Glutamatergic neuron (in vitro differentiated cells): ENCODE measurements around the gene NUDC. TPM values are rescaled to one million over a fixed set of nuclear protein-coding genes. Genes with fewer than 3 reads are reported as not detected.
"Not testable (repeated sequence)": the region's sequence is repeated elsewhere in the genome, so short reads cannot be mapped to it uniquely, and the experiment has no call there.

Source experiments
- DNase-seq: peaks from one replicate; pipeline ENCODE4 v3.0.0; 2022
- H3K27ac Mint-ChIP-seq: one replicate; pipeline ENCODE4 v1.8.0; 2020; ENCODE audit warnings: mild to moderate bottlenecking, mixed read lengths, inconsistent platforms; ENCODE audit not compliant: unreplicated experiment
- H3K27me3 Mint-ChIP-seq: one replicate; pipeline ENCODE4 v1.8.0; 2020; ENCODE audit warnings: mild to moderate bottlenecking, moderate library complexity, mixed read lengths, inconsistent platforms; ENCODE audit not compliant: unreplicated experiment
- H3K36me3 Mint-ChIP-seq: one replicate; pipeline ENCODE4 v1.8.0; 2020; ENCODE audit warnings: mild to moderate bottlenecking, mixed read lengths, inconsistent platforms; ENCODE audit not compliant: unreplicated experiment
- H3K4me1 Mint-ChIP-seq: one replicate; pipeline ENCODE4 v1.8.0; 2020; ENCODE audit warnings: mild to moderate bottlenecking, low read depth, mixed read lengths, inconsistent platforms; ENCODE audit not compliant: unreplicated experiment
- H3K4me3 Mint-ChIP-seq: one replicate; pipeline ENCODE4 v1.8.0; 2020; ENCODE audit warnings: mild to moderate bottlenecking, mixed read lengths, inconsistent platforms; ENCODE audit not compliant: unreplicated experiment
- H3K9me3 Mint-ChIP-seq: one replicate; pipeline ENCODE4 v1.8.0; 2020; ENCODE audit warnings: mild to moderate bottlenecking, moderate library complexity, mixed read lengths, inconsistent platforms; ENCODE audit not compliant: unreplicated experiment
- total RNA-seq: library from RNA; stranded (reverse); fragmentation: NEBNext Ultra II Directional; extraction: Animal tissue kit (Norgen Biotek cat#: 25700); gene quantifications from one replicate; pipeline ENCODE4 v1.2.1, GENCODE V29; 2021; ENCODE audit not compliant: unreplicated experiment
- TF ChIP-seq, protein P1 (sequence below): fragments of 200-600 bp; sonication (generic); IDR thresholded peaks from one replicate; pipeline ENCODE4 v1.5.0; 2021; ENCODE audit not compliant: partially characterized antibody, unreplicated experiment

NUDC gene
- total RNA-seq, 1 donor from 2014 or later: 53.2 TPM

- no peak for DNase-seq
- H3K27ac Mint-ChIP-seq: no peak overlapping the region
- peaks cover 2% of the 10 kb centered on the region for H3K9me3 Mint-ChIP-seq
- H3K4me3 Mint-ChIP-seq: no peak overlapping the region
- peaks cover 9% of the 10 kb centered on the region for H3K27me3 Mint-ChIP-seq
- H3K4me1 Mint-ChIP-seq: no peaks in the 10 kb centered on the region
- no peaks in the 10 kb centered on the region for H3K36me3 Mint-ChIP-seq
- TF ChIP-seq, protein P1, sequence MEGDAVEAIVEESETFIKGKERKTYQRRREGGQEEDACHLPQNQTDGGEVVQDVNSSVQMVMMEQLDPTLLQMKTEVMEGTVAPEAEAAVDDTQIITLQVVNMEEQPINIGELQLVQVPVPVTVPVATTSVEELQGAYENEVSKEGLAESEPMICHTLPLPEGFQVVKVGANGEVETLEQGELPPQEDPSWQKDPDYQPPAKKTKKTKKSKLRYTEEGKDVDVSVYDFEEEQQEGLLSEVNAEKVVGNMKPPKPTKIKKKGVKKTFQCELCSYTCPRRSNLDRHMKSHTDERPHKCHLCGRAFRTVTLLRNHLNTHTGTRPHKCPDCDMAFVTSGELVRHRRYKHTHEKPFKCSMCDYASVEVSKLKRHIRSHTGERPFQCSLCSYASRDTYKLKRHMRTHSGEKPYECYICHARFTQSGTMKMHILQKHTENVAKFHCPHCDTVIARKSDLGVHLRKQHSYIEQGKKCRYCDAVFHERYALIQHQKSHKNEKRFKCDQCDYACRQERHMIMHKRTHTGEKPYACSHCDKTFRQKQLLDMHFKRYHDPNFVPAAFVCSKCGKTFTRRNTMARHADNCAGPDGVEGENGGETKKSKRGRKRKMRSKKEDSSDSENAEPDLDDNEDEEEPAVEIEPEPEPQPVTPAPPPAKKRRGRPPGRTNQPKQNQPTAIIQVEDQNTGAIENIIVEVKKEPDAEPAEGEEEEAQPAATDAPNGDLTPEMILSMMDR: no peak
Measured at GRCh38 chr1:26986658-26987057, 65.1 kb downstream of the NUDC start.

DNA sequence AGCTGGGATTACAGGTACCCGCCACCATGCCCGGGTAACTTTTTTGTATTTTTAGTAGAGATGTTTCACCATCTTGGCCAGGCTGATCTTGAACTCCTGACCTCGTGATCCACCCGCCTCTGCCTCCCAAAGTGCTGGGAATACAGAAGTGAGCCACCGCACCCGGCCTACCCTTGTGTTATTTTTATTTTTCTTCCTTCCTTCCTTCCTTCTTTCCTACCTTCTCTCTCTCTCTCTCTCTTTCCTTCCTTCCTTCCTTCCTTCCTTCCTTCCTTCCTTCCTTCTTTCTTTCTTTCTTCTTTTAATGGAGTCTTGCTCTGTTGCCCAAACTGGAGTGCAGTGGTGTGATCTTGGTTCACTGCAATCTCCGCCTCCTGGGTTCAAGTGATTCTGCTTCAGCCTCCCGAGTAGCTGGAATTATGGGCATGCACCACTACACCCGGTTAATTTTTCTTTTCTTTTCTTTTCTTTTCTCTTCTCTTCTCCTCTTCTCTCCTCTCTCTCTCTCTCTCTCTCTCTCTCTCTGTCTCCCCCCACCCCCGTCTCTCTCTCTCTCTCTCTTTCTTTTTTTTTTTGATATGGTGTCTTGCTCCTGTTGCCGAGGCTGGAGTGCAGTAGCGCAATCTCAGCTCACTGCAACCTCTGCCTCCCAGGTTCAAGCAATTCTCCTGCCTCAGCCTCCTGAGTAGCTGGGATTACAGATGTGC is 68.0 kb downstream of the NUDC start:
- not testable (repeated sequence) for H3K4me3 Mint-ChIP-seq, H3K36me3 Mint-ChIP-seq, H3K27ac Mint-ChIP-seq, H3K4me1 Mint-ChIP-seq, H3K9me3 Mint-ChIP-seq, DNase-seq
- peaks cover 12% of the 10 kb centered on the region for H3K27me3 Mint-ChIP-seq

GRCh38 chr1:26991310-26992116 is 70.0 kb downstream of the NUDC start:
- peaks cover 13% of the 10 kb centered on the region for H3K27me3 Mint-ChIP-seq
- TF ChIP-seq, protein P1: no peak
- H3K36me3 Mint-ChIP-seq: no peaks in the 10 kb centered on the region
- peaks cover 2% of the 10 kb centered on the region for H3K4me1 Mint-ChIP-seq
- no peak overlapping the region for H3K27ac Mint-ChIP-seq
- no peak overlapping the region for H3K4me3 Mint-ChIP-seq
- peaks cover 5% of the 10 kb centered on the region for H3K9me3 Mint-ChIP-seq
- no peak for DNase-seq

DNA sequence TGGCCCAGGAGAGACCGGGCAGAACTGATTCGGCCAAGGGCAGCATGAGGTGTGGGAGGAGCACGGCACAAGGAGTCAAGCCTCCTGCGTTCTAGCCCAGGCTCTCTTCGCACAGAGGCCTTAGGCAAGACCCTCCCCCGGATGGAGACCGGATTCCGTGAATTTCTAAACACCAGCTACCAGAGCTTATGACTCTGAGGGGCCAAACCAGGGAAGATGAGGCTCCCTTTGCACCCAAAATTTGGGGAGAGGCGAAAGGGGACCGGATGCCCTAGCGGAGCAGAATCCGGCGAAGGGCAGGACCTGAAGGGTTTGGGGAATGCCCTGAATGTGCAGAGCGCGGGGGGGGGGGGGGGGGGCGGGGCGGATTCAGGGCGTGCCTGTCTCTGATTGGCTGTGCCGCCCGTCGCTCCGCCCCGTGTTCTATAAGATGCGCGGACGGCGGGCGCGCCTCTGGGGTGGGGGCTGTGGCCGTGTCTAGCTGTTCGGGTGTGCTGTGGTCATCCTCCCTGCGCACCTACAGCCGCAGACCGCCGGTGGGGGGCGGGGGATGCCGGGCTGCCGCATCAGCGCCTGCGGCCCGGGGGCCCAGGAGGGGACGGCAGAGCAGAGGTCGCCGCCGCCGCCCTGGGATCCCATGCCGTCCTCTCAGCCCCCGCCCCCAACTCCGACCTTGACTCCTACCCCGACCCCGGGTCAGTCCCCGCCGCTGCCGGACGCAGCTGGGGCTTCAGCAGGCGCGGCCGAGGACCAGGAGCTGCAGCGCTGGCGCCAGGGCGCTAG is 71.9 kb downstream of the NUDC start, which contains the start of gene TRNP1:
TSS of gene TRNP1 (plus strand) at position 456 of the 783 bp plus-strand sequence. CDS start at position 551, 95 bp downstream.
- Mint-ChIP-seq H3K27ac (no peak within 1 kb of the TSS), H3K4me1 (peaks cover 10% of the 10 kb centered on the region)

More for the DNA sequence above, 71.9 kb downstream of the NUDC start, which contains the start of gene TRNP1:
- Mint-ChIP-seq H3K9me3 (peaks cover 7% of the 10 kb centered on the region), H3K36me3 (no peaks in the 10 kb centered on the region), H3K27me3 (peaks cover 10% of the 10 kb centered on the region), H3K4me3 (peak within 1 kb of the TSS; percentile 87)
- TF ChIP-seq, protein P1: no peak
- DNase-seq: peak; percentile 87
